PFSK-1 (cell line): ENCODE results near the gene ALDH16A1.

Experiments
- FOXP2 ChIP-seq: optimal IDR thresholded peaks from 2 replicates; pipeline ENCODE3; 2011; ENCODE audit warnings: borderline replicate concordance, control low read depth, inconsistent platforms; ENCODE audit not compliant: insufficient read depth; ENCODE audit errors: extremely low read length, extremely low read depth
- POLR2AphosphoS5 ChIP-seq: IDR thresholded peaks from 2 replicates; pipeline ENCODE4 v1.6.1; 2012; ENCODE audit warnings: low read depth, mild to moderate bottlenecking, control low read depth, low read length, moderate library complexity
- REST ChIP-seq, 2 experiments: IDR thresholded peaks; 2 replicates each; pipeline versions ENCODE4 v1.6.1 to v1.8.0; 2011 to 2012; ENCODE audit warnings: low read depth in 2 of 2, low read length in 2 of 2, control low read depth in 1 of 2, inconsistent platforms in 1 of 2, mild to moderate bottlenecking in 1 of 2, moderate library complexity in 1 of 2; ENCODE audit not compliant: insufficient read depth in 1 of 2
- SIN3A ChIP-seq: IDR thresholded peaks from 2 replicates; pipeline ENCODE4 v1.6.1; 2012; ENCODE audit warnings: mild to moderate bottlenecking, low read length, moderate library complexity, borderline replicate concordance; ENCODE audit not compliant: insufficient read depth
- TAF1 ChIP-seq: IDR thresholded peaks from 2 replicates; pipeline ENCODE4 v1.6.1; 2012; ENCODE audit warnings: low read length, control low read depth, borderline replicate concordance; ENCODE audit not compliant: insufficient read depth

Gene ALDH16A1

GRCh38 chr19:49441960-49442350, 11.1 kb upstream of the ALDH16A1 start:
- TF ChIP-seq FOXP2 (no peak), POLR2AphosphoS5 (no peak), TAF1 (no peak), REST (IDR thresholded peaks at IDR 0.05; ENCODE audit: insufficient read depth in 1 of 2, low read depth in 2 of 2, low read length in 2 of 2) (no peak), SIN3A (no peak)

GRCh38 chr19:49442354-49442753, 10.7 kb upstream of the ALDH16A1 start:
- TF ChIP-seq FOXP2 (no peak), REST (IDR thresholded peaks at IDR 0.05; ENCODE audit: insufficient read depth in 1 of 2, low read depth in 2 of 2, low read length in 2 of 2) (no peak), POLR2AphosphoS5 (no peak), SIN3A (no peak), TAF1 (no peak)

DNA sequence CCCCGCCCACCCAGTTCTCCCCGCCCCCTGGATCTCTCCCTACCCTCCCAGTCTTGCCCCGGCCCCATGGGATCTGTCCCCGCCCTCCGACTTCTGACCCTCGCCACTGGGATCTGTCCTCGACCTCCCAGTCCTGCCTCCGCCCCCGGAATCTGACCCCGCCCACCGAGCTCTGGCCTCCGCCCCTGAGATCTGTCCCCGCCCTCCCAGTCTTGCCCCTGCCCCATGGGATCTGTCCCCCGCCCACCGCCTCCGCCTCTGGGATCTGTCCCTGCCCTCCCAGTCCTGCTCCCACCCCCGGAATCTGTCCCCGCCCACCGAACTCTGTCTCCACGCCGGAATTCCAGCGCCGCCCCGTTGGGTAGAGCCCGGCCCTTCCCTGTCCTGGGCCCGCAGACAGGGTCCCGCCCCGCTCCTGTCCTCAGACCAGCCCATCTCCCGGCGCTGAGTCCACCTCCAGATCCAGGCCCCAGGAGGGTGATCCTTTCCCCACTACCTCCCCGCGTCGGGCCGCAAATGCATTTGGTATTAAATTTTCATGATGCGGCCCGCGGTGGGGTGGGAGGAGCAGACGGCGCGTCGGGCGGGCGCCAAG, 10.2 kb upstream of the ALDH16A1 start:
- TF ChIP-seq SIN3A (no peak), TAF1 (no peak), REST (IDR thresholded peaks at IDR 0.05; ENCODE audit: insufficient read depth in 1 of 2, low read depth in 2 of 2, low read length in 2 of 2) (no peak), FOXP2 (no peak), POLR2AphosphoS5 (no peak)

GRCh38 chr19:49443366-49444099, 9.5 kb upstream of the ALDH16A1 start:
- TF ChIP-seq REST (IDR thresholded peaks at IDR 0.05; ENCODE audit: insufficient read depth in 1 of 2, low read depth in 2 of 2, low read length in 2 of 2) (0 out of 4 replicates have a peak, but pooled peaks of 1 of the 2 experiments have one; percentile 39), FOXP2 (no peak)

DNA sequence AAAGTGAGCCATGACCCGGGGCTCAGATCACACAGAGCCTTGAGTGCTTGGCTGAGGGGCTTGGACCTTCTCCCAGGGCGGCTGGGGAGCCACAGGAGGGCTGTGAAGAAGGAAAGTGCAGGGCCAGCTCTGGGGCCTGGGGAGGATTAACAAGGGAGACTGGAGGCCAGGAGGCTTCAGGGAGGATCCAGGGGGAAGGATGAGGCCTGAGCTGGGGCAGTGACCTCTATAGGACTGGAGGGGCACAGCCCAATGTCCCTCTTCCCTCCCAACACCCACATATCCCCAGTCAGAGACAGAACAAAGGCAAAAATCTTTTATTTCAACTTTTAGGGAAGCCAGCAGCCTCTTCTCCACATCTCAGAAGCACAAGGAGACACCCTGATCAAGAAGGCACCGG, 7.0 kb upstream of the ALDH16A1 start:
- no peak for TF ChIP-seq POLR2AphosphoS5
- TF ChIP-seq TAF1, result no peak
- TF ChIP-seq SIN3A, result no peak
- no peak for TF ChIP-seq FOXP2
- TF ChIP-seq REST (IDR thresholded peaks at IDR 0.05; ENCODE audit: insufficient read depth in 1 of 2, low read depth in 2 of 2, low read length in 2 of 2), result no peak
